Keratinocyte (primary cell): ENCODE measurements around the gene GALNT9. TPM values are rescaled to one million over a fixed set of nuclear protein-coding genes. Genes with fewer than 3 reads are reported as not detected.

Source experiments
- DNase-seq: peaks from one replicate; pipeline ENCODE4 v3.0.0-alpha.2; 2011; ENCODE audit warnings: low read depth, missing footprints, low spot score
- FAIRE-seq: peaks from 2 replicates; lab custom pipeline; 2011; peaks lifted over from hg19 to GRCh38; lab: Jason Lieb, UNC
- H2AFZ ChIP-seq: 2 replicates; pipeline ENCODE4 v1.6.0; 2012; ENCODE audit warnings: low read length, control low read depth, inconsistent platforms; ENCODE audit not compliant: control insufficient read depth
- H3K27ac ChIP-seq: 2 replicates; pipeline ENCODE4 v1.5.1; 2011; ENCODE audit warnings: low read length; ENCODE audit not compliant: control insufficient read depth, insufficient read depth
- H3K27me3 ChIP-seq: 3 replicates; pipeline ENCODE4 v1.6.0; 2011; ENCODE audit warnings: low read length; ENCODE audit not compliant: control insufficient read depth, insufficient read depth; ENCODE audit errors: extremely low read depth
- H3K36me3 ChIP-seq, 2 experiments: 2 replicates in 1 of 2; 3 replicates in 1 of 2; pipeline ENCODE4 v1.5.1; 2011; ENCODE audit warnings: low read length in 2 of 2, mild to moderate bottlenecking in 1 of 2; ENCODE audit not compliant: control insufficient read depth in 2 of 2, insufficient read depth in 2 of 2; ENCODE audit errors: extremely low read depth in 1 of 2
- H3K4me1 ChIP-seq: 3 replicates; pipeline ENCODE4 v1.5.1; 2011; ENCODE audit warnings: low read length; ENCODE audit not compliant: control insufficient read depth, insufficient read depth; ENCODE audit errors: extremely low read depth
- H3K4me2 ChIP-seq: 3 replicates; pipeline ENCODE4 v1.6.0; 2011; ENCODE audit warnings: low read depth, low read length; ENCODE audit not compliant: control insufficient read depth, insufficient read depth; ENCODE audit errors: extremely low read depth
- H3K4me3 ChIP-seq, 3 experiments: fragments of 200-600 bp in 1 of 3; sonication (generic) in 1 of 3; 2 replicates in 2 of 3; 3 replicates in 1 of 3; pipeline ENCODE4 v1.5.1; 2011 to 2016; ENCODE audit warnings: low read length in 3 of 3, mild to moderate bottlenecking in 3 of 3, control low read depth in 2 of 3, inconsistent platforms in 1 of 3, low read depth in 1 of 3, mixed read lengths in 1 of 3, mixed run types in 1 of 3, moderate library complexity in 1 of 3; ENCODE audit not compliant: control insufficient read depth in 2 of 3, insufficient read depth in 2 of 3; ENCODE audit errors: extremely low read depth in 1 of 3
- H3K79me2 ChIP-seq: 2 replicates; pipeline ENCODE4 v1.6.0; 2012; ENCODE audit warnings: low read length; ENCODE audit not compliant: control insufficient read depth, insufficient read depth
- H3K9ac ChIP-seq: 3 replicates; pipeline ENCODE4 v1.6.0; 2011; ENCODE audit warnings: low read length; ENCODE audit not compliant: control insufficient read depth, insufficient read depth; ENCODE audit errors: extremely low read depth
- H3K9me1 ChIP-seq: 3 replicates; pipeline ENCODE4 v1.6.0; 2011; ENCODE audit warnings: low read length; ENCODE audit not compliant: control insufficient read depth, insufficient read depth; ENCODE audit errors: extremely low read depth
- H3K9me3 ChIP-seq: 2 replicates; pipeline ENCODE4 v1.5.1; 2012; ENCODE audit warnings: low read depth, low read length; ENCODE audit not compliant: control insufficient read depth
- H4K20me1 ChIP-seq: 3 replicates; pipeline ENCODE4 v1.6.0; 2011; ENCODE audit warnings: low read length; ENCODE audit not compliant: control insufficient read depth, insufficient read depth; ENCODE audit errors: extremely low read depth
- EZH2 ChIP-seq: IDR thresholded peaks from one replicate; pipeline ENCODE4 v1.6.1; 2012; ENCODE audit warnings: inconsistent platforms, mild to moderate bottlenecking, low read length, moderate library complexity
- dilution Hi-C: fragments of 300-500 bp; cut with MboI; formaldehyde crosslinking; loops from one replicate; pipeline ENCODE4 v1.7.0; 2020; ENCODE audit warnings: low sequenced_read_pairs; ENCODE audit not compliant: extremely low pct_ligation_motif_present
- polyA plus RNA-seq, 5 experiments: library from polyadenylated mRNA; depleted of rRNA in 3 of 5; stranded (reverse) in 3 of 5; stranded (forward) in 1 of 5; unstranded in 1 of 5; fragments of >200 nt; gene quantifications; 1 replicate in 1 of 5; 2 replicates in 3 of 5; 3 replicates in 1 of 5; pipeline versions ENCODE4 v1.2.1 to v1.2.3, GENCODE V29; 2011 to 2012; ENCODE audit warnings: missing spikeins in 2 of 5, low read depth in 1 of 5, low replicate concordance in 1 of 5
- TF ChIP-seq, protein P1 (sequence below), 3 experiments: IDR thresholded peaks in 1 of 3; conservative IDR thresholded peaks in 1 of 3; optimal IDR thresholded peaks in 1 of 3; 2 replicates in 2 of 3; 3 replicates in 1 of 3; pipeline versions ENCODE3 to v1.5.1; 2011; ENCODE audit warnings: low read length in 3 of 3, mild to moderate bottlenecking in 3 of 3, moderate library complexity in 2 of 3, control low read depth in 1 of 3, inconsistent platforms in 1 of 3; ENCODE audit not compliant: insufficient read depth in 2 of 3; ENCODE audit errors: extremely low read depth in 1 of 3

GALNT9 gene
- polyA plus RNA-seq, 1 donor (not counting 4 experiments of a cell fraction or from before 2014, with no cell fraction given): not detected

DNA sequence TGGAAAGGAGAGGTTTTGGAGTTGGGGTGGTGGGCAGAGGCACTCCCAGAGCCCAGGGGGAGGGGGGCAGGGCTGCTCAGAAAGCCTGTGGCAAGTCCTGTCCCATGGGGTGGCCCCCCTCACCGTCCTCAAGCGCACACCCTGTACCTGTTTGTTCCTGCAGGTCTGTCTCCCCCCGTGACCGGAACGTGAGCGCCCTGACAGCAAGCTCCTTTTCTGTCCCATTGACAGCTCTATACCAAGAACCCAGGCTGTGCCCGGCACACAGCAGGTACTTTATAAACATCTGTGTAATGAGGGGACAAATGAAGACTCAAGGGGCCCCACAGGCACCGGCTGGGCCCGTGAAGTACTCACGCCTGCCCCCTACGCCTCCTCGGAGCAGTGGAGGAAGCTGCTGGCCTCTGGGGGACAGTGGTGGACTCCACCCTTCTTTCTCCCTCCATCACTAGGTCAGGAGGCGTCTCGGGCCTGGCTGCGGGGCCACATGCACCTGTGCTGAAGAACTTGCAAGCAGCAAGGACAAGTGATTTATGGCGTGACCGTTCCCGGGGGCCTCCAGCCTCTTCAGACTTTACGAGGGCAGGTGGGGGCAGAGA, 65.8 kb downstream of the GALNT9 start:
- Histone ChIP-seq H3K36me3 (no peaks in the 10 kb centered on the region), H2AFZ (no peak overlapping the region), H3K9me1 (no peaks in the 10 kb centered on the region), H3K4me3 (no peak overlapping the region), H3K79me2 (no peaks in the 10 kb centered on the region), H4K20me1 (no peaks in the 10 kb centered on the region), H3K27me3 (no peaks in the 10 kb centered on the region), H3K27ac (no peak overlapping the region), H3K4me2 (no peak overlapping the region), H3K4me1 (no peaks in the 10 kb centered on the region), H3K9ac (no peak overlapping the region), H3K9me3 (peaks cover 6% of the 10 kb centered on the region)
- no peak for FAIRE-seq
- dilution Hi-C loops: no loop called here
- TF ChIP-seq, protein P1, sequence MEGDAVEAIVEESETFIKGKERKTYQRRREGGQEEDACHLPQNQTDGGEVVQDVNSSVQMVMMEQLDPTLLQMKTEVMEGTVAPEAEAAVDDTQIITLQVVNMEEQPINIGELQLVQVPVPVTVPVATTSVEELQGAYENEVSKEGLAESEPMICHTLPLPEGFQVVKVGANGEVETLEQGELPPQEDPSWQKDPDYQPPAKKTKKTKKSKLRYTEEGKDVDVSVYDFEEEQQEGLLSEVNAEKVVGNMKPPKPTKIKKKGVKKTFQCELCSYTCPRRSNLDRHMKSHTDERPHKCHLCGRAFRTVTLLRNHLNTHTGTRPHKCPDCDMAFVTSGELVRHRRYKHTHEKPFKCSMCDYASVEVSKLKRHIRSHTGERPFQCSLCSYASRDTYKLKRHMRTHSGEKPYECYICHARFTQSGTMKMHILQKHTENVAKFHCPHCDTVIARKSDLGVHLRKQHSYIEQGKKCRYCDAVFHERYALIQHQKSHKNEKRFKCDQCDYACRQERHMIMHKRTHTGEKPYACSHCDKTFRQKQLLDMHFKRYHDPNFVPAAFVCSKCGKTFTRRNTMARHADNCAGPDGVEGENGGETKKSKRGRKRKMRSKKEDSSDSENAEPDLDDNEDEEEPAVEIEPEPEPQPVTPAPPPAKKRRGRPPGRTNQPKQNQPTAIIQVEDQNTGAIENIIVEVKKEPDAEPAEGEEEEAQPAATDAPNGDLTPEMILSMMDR (optimal IDR thresholded peaks at IDR 0.05 in 1 of 3, IDR thresholded peaks at IDR 0.05 in 1 of 3, conservative IDR thresholded peaks at IDR 0.05 in 1 of 3; ENCODE audit: extremely low read depth in 1 of 3, insufficient read depth in 2 of 3, low read length in 3 of 3): no peak
- no peak for TF ChIP-seq EZH2
- DNase-seq: no peak

DNA sequence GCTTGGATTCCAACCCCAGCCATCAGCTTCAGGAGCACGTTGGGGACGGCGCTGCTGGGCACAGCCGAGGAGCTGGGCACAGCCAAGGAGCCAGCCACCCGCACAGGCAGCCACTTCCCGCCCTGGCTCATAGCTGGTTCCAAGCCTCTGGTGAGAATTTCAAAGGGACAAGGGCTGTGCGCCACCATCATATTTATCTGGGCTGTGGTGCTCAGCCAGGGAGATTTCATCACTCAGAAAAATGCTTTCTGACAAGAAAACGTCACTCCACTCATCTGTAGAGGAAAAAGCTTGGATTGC, 66.4 kb downstream of the GALNT9 start:
- Histone ChIP-seq H3K9ac (no peak overlapping the region), H3K9me3 (peaks cover 5% of the 10 kb centered on the region), H3K79me2 (no peaks in the 10 kb centered on the region), H3K9me1 (no peaks in the 10 kb centered on the region), H3K4me3 (no peak overlapping the region), H3K4me1 (no peaks in the 10 kb centered on the region), H2AFZ (no peak overlapping the region), H3K27ac (no peak overlapping the region), H3K36me3 (no peaks in the 10 kb centered on the region), H4K20me1 (no peaks in the 10 kb centered on the region), H3K4me2 (no peak overlapping the region), H3K27me3 (no peaks in the 10 kb centered on the region)
- FAIRE-seq (no peak), DNase-seq (no peak)
- dilution Hi-C loops: no loop called here
- TF ChIP-seq, protein P1 (optimal IDR thresholded peaks at IDR 0.05 in 1 of 3, IDR thresholded peaks at IDR 0.05 in 1 of 3, conservative IDR thresholded peaks at IDR 0.05 in 1 of 3; ENCODE audit: extremely low read depth in 1 of 3, insufficient read depth in 2 of 3, low read length in 3 of 3): no peak
- TF ChIP-seq EZH2: no peak
